OCI-LY7 (cell line): Measurements from ENCODE around the gene JAK3. TPM values are rescaled to one million over a fixed set of nuclear protein-coding genes. Genes with fewer than 3 reads are reported as not detected.
"Not testable (repeated sequence)": the region's sequence is repeated elsewhere in the genome, so short reads cannot be mapped to it uniquely, and the experiment has no call there.

Source experiments
- BruUV-seq: library from RNA; stranded (reverse); fragments of 400-500 nt; replicated peaks from 2 replicates; lab custom pipeline; 2021; lab: Mats Ljungman, UMichigan
- CTCF ChIA-PET: fragments of 300-600 bp; sonication (Branson Sonifier 250); formaldehyde crosslinking; loops from one replicate; lab custom pipeline; 2022; ENCODE audit warnings: antibody characterized with exemption; ENCODE audit not compliant: unreplicated experiment; lab: Charles Lee
- POLR2A ChIA-PET: fragments of 300-600 bp; sonication (Branson Sonifier 250); formaldehyde crosslinking; loops from one replicate; lab custom pipeline; 2022; ENCODE audit warnings: antibody characterized with exemption; lab: Charles Lee
- DNase-seq: peaks from one replicate; pipeline ENCODE4 v3.0.0-alpha.2; 2015; ENCODE audit warnings: low spot score
- H2AFZ ChIP-seq: fragments of 200-600 bp; sonication (generic), shearing (Covaris generic); 2 replicates; pipeline ENCODE4 v1.6.1; 2014; ENCODE audit warnings: mild to moderate bottlenecking, antibody characterized with exemption, low read length, moderate library complexity
- H3K27ac ChIP-seq: fragments of 200-600 bp; sonication (generic); 2 replicates; pipeline ENCODE4 v1.5.1; 2014; ENCODE audit warnings: mixed run types, low read depth, mild to moderate bottlenecking, moderate library complexity, low read length, inconsistent platforms; ENCODE audit not compliant: poor library complexity, severe bottlenecking
- H3K36me3 ChIP-seq: fragments of 200-600 bp; sonication (generic); 2 replicates; pipeline ENCODE4 v1.6.1; 2014; ENCODE audit warnings: mild to moderate bottlenecking, antibody characterized with exemption, low read length, moderate library complexity, mixed read lengths; ENCODE audit not compliant: insufficient read depth
- H3K4me1 ChIP-seq: fragments of 200-600 bp; sonication (generic); 2 replicates; pipeline ENCODE4 v1.5.1; 2014; ENCODE audit warnings: mild to moderate bottlenecking, low read length; ENCODE audit not compliant: insufficient read depth, poor library complexity, severe bottlenecking
- H3K4me2 ChIP-seq: fragments of 200-600 bp; sonication (generic); 2 replicates; pipeline ENCODE4 v1.6.1; 2014; ENCODE audit warnings: mild to moderate bottlenecking, low read length
- H3K4me3 ChIP-seq: fragments of 200-600 bp; sonication (generic); 2 replicates; pipeline ENCODE4 v1.5.1; 2014; ENCODE audit warnings: mild to moderate bottlenecking, low read depth, low read length; ENCODE audit not compliant: poor library complexity, severe bottlenecking
- H3K79me2 ChIP-seq: fragments of 200-600 bp; sonication (generic); 2 replicates; pipeline ENCODE4 v1.6.1; 2016; ENCODE audit warnings: low read depth, mild to moderate bottlenecking, low read length, moderate library complexity, mixed read lengths; ENCODE audit not compliant: insufficient read depth
- H3K9me2 ChIP-seq: fragments of 200-600 bp; sonication (generic); 2 replicates; pipeline ENCODE4 v1.6.1; 2016; ENCODE audit warnings: mild to moderate bottlenecking, low read length, mixed read lengths; ENCODE audit not compliant: insufficient read depth
- H3K9me3 ChIP-seq: fragments of 200-600 bp; sonication (generic); 2 replicates; pipeline ENCODE4 v1.6.1; 2014; ENCODE audit warnings: mild to moderate bottlenecking, mixed run types, low read length, mixed read lengths
- H4K20me1 ChIP-seq: fragments of 200-600 bp; sonication (generic); 2 replicates; pipeline ENCODE4 v1.6.1; 2014; ENCODE audit warnings: mild to moderate bottlenecking, antibody characterized with exemption, low read length, moderate library complexity, mixed read lengths; ENCODE audit not compliant: insufficient read depth
- EZH2phosphoT487 ChIP-seq: fragments of 200-600 bp; sonication (generic); IDR thresholded peaks from 2 replicates; pipeline ENCODE4 v1.6.1; 2018; ENCODE audit warnings: low read depth, borderline replicate concordance, mild to moderate bottlenecking, mixed run types, antibody characterized with exemption, low read length, moderate library complexity, mixed read lengths
- intact Hi-C: fragments of 100-400 bp; cut with micrococcal nuclease; formaldehyde crosslinking; loops from one replicate; pipeline ENCODE4 v1.10.0; 2022; ENCODE audit not compliant: unreplicated experiment
- total RNA-seq, 2 experiments: library from RNA; depleted of rRNA in 1 of 2; stranded (reverse); fragments of >200 nt in 1 of 2; shearing (Covaris generic) in 1 of 2; gene quantifications; 2 replicates each; pipeline ENCODE4 v1.2.3, GENCODE V29; 2014 to 2022
- TF ChIP-seq, protein P1 (sequence below): fragments of 200-600 bp; sonication (generic); conservative IDR thresholded peaks from 2 replicates; pipeline ENCODE4 v1.5.1; 2014; ENCODE audit warnings: mild to moderate bottlenecking, antibody characterized with exemption, low read length, moderate library complexity, mixed read lengths

The JAK3 gene
- total RNA-seq, 2 experiments from 2014 or later = 14.0 to 25.3 TPM

DNA sequence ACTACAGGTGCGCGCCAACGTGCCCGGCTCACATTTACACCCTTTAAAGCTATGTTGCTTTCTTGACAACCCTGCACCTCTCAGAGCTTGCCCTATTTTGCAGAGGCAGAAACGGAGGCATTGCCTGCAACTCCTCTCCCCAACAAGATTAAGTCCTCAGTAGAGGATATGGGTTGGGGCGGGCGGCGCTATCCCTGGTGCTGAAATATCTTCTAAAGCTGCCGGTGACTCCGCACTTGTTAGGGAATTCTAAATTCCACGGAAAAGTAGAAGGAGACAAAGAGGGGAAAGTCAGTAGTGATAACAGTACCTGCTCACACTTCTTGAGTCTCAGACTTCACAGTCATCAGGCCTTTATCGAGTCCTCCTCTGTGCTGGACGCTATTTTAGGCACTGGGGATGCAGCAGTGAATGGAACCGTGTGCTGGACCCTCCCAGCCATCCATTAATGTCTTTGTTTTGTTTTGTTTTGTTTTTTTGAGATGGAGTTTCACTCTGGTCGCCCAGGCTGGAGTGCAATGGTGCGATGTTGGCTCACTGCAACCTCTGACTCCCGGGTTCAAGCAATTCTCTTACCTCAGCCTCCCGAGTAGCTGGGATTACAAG lies 41.9 kb upstream of the JAK3 start:
- no peaks in the 10 kb centered on the region for H4K20me1 ChIP-seq
- BruUV-seq = no TSS peak
- no peak overlapping the region for H3K4me3 ChIP-seq
- intact Hi-C loops = no loop called here
- H3K27ac ChIP-seq = no peak overlapping the region
- ChIA-PET CTCF (no interaction called here), POLR2A (interaction anchor here (1.0 kb wide), 1 partner anchor 29 kb away, joined by 3 read pairs; no protein-coding TSS in a partner anchor)
- H3K79me2 ChIP-seq = no peaks in the 10 kb centered on the region
- no peak for DNase-seq
- no peak overlapping the region for H3K4me2 ChIP-seq
- H3K36me3 ChIP-seq = no peaks in the 10 kb centered on the region
- H3K9me3 ChIP-seq = no peaks in the 10 kb centered on the region
- no peak overlapping the region for H2AFZ ChIP-seq
- H3K9me2 ChIP-seq = no peaks in the 10 kb centered on the region
- TF ChIP-seq, protein P1, sequence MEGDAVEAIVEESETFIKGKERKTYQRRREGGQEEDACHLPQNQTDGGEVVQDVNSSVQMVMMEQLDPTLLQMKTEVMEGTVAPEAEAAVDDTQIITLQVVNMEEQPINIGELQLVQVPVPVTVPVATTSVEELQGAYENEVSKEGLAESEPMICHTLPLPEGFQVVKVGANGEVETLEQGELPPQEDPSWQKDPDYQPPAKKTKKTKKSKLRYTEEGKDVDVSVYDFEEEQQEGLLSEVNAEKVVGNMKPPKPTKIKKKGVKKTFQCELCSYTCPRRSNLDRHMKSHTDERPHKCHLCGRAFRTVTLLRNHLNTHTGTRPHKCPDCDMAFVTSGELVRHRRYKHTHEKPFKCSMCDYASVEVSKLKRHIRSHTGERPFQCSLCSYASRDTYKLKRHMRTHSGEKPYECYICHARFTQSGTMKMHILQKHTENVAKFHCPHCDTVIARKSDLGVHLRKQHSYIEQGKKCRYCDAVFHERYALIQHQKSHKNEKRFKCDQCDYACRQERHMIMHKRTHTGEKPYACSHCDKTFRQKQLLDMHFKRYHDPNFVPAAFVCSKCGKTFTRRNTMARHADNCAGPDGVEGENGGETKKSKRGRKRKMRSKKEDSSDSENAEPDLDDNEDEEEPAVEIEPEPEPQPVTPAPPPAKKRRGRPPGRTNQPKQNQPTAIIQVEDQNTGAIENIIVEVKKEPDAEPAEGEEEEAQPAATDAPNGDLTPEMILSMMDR = no peak
- TF ChIP-seq EZH2phosphoT487 = no peak
- H3K4me1 ChIP-seq = peaks cover 25% of the 10 kb centered on the region

DNA sequence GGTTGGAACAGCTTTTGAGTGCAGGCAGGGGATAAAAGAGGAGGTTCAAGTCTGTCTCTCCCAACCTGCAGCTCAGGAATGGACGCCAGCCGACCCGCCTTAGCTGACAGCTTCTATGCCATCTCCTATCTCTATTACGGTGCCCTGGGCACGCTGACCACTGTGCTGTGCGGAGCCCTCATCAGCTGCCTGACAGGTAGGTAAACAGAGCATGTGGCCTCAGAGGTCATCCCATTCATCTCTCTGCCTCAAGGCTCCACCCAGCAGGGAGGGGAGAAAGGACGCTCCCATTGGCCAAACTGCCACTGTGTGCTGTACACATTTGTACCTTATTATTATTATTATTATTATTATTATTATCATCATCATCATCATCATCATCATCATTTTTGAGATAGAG lies 40.5 kb upstream of the JAK3 start:
- peaks cover 35% of the 10 kb centered on the region for H3K4me1 ChIP-seq
- H3K9me2 ChIP-seq = no peaks in the 10 kb centered on the region
- CTCF ChIA-PET = no interaction called here
- no TSS peak for BruUV-seq
- no peaks in the 10 kb centered on the region for H4K20me1 ChIP-seq
- POLR2A ChIA-PET = interaction anchor here (0.7 kb wide), 1 partner anchor 16 kb away, joined by 3 read pairs; no protein-coding TSS in a partner anchor
- no peak overlapping the region for H2AFZ ChIP-seq
- H3K27ac ChIP-seq = no peak overlapping the region
- H3K36me3 ChIP-seq = no peaks in the 10 kb centered on the region
- TF ChIP-seq EZH2phosphoT487 = no peak
- TF ChIP-seq, protein P1 = no peak
- no peak overlapping the region for H3K4me3 ChIP-seq
- intact Hi-C loops = no loop called here
- H3K9me3 ChIP-seq = no peaks in the 10 kb centered on the region
- no peaks in the 10 kb centered on the region for H3K79me2 ChIP-seq
- no peak for DNase-seq
- no peak overlapping the region for H3K4me2 ChIP-seq

DNA sequence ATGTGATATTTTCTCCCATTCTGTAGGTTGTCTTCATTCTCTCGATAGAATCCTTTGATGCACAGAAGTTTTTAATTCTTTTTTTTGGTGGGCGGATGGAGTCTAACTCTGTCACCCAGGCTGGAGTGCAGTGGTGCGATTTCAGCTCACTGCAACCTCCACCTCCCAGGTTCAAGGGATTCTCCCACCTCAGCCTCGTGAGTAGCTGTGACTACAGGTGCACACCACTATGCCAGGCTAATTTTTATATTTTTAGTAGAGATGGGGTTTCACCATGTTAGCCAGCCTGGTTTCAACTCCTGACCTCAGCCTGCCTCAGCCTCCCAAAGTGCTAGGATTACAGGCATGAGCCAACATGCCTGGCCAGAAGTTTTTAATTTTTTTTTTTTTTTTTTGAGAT lies 39.4 kb upstream of the JAK3 start:
- H3K9me3 ChIP-seq, H3K9me2 ChIP-seq, intact Hi-C loops, H4K20me1 ChIP-seq, DNase-seq, H2AFZ ChIP-seq, BruUV-seq, H3K4me2 ChIP-seq, H3K79me2 ChIP-seq, CTCF ChIA-PET, H3K4me3 ChIP-seq, POLR2A ChIA-PET, H3K27ac ChIP-seq, H3K36me3 ChIP-seq: not testable (repeated sequence)
- peaks cover 35% of the 10 kb centered on the region for H3K4me1 ChIP-seq
